T follicular helper cell (primary cell): ENCODE measurements around the gene CYBA.

ENCODE experiments used
- DNase-seq: peaks from one replicate; pipeline ENCODE4 v3.0.0-alpha.2; 2020; ENCODE audit warnings: low read depth

Gene CYBA

DNA sequence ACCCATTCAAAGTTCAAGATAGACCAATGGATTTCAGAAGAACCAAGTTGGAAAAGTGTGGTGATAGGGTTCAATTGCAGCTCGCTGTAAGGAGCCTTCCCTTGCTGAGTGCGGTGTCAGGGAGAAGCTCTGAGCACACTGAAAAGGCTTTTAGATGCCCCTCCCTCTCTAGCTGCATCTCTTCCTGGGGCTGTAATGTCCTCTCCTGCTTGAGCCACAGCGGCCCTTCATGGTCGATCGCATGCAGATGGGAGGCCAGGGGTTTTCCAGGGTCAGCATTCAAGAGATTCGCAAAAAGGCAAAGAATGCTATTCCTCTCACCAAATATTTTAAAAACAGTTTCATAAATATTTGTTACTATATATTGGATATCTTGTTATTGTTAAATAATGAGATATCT is 56.9 kb downstream of the CYBA start:
- DNase-seq: no peak

DNA sequence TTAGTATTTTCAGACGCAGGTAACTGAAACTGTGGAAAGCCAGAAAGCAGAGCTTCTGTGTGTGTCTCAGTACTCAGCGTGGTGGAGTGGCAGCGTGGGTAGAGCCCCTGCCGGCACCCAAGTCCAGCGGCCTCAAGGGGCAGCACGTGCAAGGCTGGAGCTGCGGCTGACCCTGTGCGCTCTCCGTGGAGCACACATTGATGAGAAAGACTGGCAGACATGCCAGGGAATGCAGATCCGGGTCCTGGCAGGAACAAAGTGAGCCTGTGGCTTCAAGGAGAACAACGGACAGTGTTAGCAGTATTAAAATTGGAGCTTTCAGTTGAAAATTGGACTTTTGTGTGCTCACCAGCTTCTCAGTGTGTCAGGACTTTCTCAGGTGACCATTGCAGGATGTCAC is 57.4 kb downstream of the CYBA start:
- DNase-seq: no peak
